PC-3 (cell line): ENCODE measurements around the gene ZMAT2.

Source experiments
- EZH2 ChIP-seq: fragments of 300-600 bp; sonication (generic); IDR thresholded peaks from one replicate; pipeline ENCODE4 v1.6.1; 2017; ENCODE audit warnings: antibody characterized with exemption, mild to moderate bottlenecking, low read length; ENCODE audit not compliant: unreplicated experiment
- TF ChIP-seq, protein P1 (sequence below): fragments of 300-600 bp; sonication (generic); conservative IDR thresholded peaks from 2 replicates; pipeline ENCODE4 v1.5.1; 2017; ENCODE audit warnings: antibody characterized with exemption, low read depth, mild to moderate bottlenecking, low read length

DNA sequence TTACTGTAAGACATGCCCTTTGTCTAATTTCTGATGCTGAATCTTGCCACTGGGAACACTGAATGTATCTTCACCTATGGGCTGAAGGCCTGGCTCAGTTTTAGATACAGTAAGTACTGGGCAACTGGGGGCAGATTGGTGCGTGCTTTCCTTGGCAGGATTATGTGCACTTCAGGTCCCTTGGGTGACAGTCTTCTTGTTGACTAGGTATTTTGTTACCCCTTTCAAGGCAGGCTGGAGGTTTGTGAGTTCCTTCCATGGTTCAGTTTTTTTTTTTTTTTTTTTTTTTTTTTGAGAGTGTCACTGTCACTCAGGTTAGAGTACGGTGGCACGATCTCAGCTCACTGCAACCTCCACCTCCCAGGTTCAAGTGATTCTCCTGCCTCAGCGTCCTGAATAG, 7.6 kb downstream of the ZMAT2 start:
- TF ChIP-seq, protein P1, sequence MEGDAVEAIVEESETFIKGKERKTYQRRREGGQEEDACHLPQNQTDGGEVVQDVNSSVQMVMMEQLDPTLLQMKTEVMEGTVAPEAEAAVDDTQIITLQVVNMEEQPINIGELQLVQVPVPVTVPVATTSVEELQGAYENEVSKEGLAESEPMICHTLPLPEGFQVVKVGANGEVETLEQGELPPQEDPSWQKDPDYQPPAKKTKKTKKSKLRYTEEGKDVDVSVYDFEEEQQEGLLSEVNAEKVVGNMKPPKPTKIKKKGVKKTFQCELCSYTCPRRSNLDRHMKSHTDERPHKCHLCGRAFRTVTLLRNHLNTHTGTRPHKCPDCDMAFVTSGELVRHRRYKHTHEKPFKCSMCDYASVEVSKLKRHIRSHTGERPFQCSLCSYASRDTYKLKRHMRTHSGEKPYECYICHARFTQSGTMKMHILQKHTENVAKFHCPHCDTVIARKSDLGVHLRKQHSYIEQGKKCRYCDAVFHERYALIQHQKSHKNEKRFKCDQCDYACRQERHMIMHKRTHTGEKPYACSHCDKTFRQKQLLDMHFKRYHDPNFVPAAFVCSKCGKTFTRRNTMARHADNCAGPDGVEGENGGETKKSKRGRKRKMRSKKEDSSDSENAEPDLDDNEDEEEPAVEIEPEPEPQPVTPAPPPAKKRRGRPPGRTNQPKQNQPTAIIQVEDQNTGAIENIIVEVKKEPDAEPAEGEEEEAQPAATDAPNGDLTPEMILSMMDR, result no peak
- TF ChIP-seq EZH2, result no peak
